Medulla oblongata (tissue), 1 donor: ENCODE data around the gene FIGNL2.

Experiments
- DNase-seq: peaks from one replicate; pipeline ENCODE4 v3.0.0-alpha.2; 2015; ENCODE audit errors: extremely low spot score

The FIGNL2 gene

DNA sequence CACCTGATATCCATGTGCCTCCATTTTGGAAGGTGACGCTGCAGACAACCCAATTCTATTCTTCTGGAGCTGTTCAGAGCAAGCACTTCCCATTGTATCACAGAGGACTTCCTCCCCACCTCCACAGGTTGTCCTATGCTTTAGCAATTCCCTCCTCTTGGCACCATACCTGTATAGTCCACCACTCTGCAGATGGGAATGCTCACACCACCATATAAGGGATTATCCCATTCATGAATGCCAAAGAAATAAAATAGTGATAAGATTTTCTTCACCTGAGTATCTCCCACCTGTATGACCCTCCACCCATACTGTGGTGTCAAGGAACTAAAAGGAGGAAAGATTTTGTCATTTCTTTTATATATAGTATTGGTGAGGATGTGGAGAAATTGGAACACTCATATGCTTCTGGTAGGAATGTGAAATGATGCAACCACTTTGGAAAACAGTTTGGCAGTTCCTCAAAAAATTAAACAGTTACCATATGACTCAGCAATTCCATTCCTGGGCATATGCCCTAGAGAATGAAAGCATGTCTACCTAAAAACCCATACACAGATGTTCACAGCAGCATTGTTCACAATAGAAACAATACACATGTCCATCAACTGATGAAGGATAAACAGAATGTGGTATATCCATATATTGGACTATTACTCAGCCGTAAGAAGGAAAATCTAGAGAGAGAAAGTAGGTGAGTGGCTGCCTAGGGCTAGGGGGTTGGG, 75.2 kb downstream of the FIGNL2 start:
- no peak for DNase-seq

DNA sequence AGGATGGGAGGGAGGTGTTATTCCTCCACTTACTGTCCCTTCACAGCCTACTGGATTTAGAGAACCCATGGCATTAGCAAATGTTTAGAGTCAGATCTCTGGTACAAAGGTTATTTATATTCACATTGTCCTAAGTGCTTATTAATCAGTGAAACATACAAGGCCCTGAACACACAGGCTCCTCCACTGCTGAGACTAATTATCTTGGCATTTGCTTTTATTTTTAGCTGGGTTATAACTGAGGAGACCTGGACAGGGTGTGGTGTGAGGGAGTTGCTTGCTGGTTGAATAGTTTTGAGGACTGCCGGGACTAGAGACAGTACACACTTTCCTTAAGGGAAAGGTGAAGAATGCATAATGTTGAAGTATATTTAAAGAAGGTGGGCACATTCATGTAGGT, 77.5 kb downstream of the FIGNL2 start:
- no peak for DNase-seq
